ENCODE data around the gene ZNF579. TPM values are rescaled to one million over a fixed set of nuclear protein-coding genes. Genes with fewer than 3 reads are reported as not detected.

ZNF579 gene
- total and polyA plus RNA-seq, 2 of the 13 experiments (the other 11 are each of a cell fraction or from before 2014, with no cell fraction given) = 2.1 to 2.9 TPM

GRCh38 chr19:55620410-55621204 is 40.0 kb upstream of the ZNF579 start:
- FAIRE-seq (no peak), DNase-seq (ENCODE audit: low spot score) (no peak), ATAC-seq (no peak)
- no peaks in the 10 kb centered on the region for H3K27me3 ChIP-seq (ENCODE audit: control insufficient read depth in 1 of 2, insufficient read depth in 2 of 2, low read length in 2 of 2)
- in situ Hi-C loops (cut with HindIII; ENCODE audit: extremely low pct_ligation_motif_present, low pct_unique_long_range_greater_than_20kb) (no loop called here), intact Hi-C loops (cut with micrococcal nuclease; ENCODE audit: unreplicated experiment) (no loop called here)
- no peaks in the 10 kb centered on the region for H3K9me3 ChIP-seq (ENCODE audit: low read length)
- H3K36me3 ChIP-seq (replicated peaks in 1 of 2; ENCODE audit: control insufficient read depth in 1 of 2, insufficient read depth in 2 of 2, low read length in 2 of 2) = peaks cover 2 to 5% of the 10 kb centered on the region in 2 experiments; a peak in 1 of 5 replicates
- TF ChIP-seq PAF1 (CRISPR knock-in tag; IDR thresholded peaks at IDR 0.05) (peak; percentile 39; the same call in 1 of the 2 replicates), POLR2G (IDR thresholded peaks at IDR 0.05; ENCODE audit: low read depth, low read length) (peak; percentile 50; the same call in 1 of the 2 replicates), GFI1 (CRISPR knock-in tag; IDR thresholded peaks at IDR 0.05; ENCODE audit: borderline replicate concordance) (no peak), NFE2L1 (CRISPR knock-in tag; IDR thresholded peaks at IDR 0.05; ENCODE audit: borderline replicate concordance) (no peak), SNAPC5 (CRISPR knock-in tag; IDR thresholded peaks at IDR 0.05; ENCODE audit: borderline replicate concordance) (no peak), ZC3H13 (CRISPR knock-in tag; IDR thresholded peaks at IDR 0.05) (peak; percentile 45; the same call in 1 of the 2 replicates)
- H3K79me2 ChIP-seq (ENCODE audit: insufficient read depth, low read length) = peaks cover 4% of the 10 kb centered on the region
- ChIA-PET CTCF (ENCODE audit: low intra/inter-chr PET ratio, low total read pairs) (no interaction called here), POLR2A (interaction anchor here (1.9 kb wide), 1 partner anchor 14 kb away, joined by 6 read pairs; no protein-coding TSS in a partner anchor)
- H3K27ac ChIP-seq (ENCODE audit: extremely low read length, insufficient read depth, low read length) = no peak overlapping the region
- peaks cover 31% of the 10 kb centered on the region for H3K4me1 ChIP-seq (ENCODE audit: insufficient read depth, low read length)
- 95% methylated on average over 11 of the region's 12 CpGs for WGBS (ENCODE audit: low lambda C conversion rate)
- H3K4me3 ChIP-seq (replicated peaks in 1 of 3; ENCODE audit: insufficient read depth in 1 of 3, low read depth in 2 of 3, low read length in 3 of 3) = no peak overlapping the region
- H4K20me1 ChIP-seq (ENCODE audit: insufficient read depth, low read length) = peaks cover 14% of the 10 kb centered on the region; the same call in 1 of the 2 replicates
- H2AFZ ChIP-seq (ENCODE audit: low read length) = no peak overlapping the region
- BruUV-seq (replicated peaks) = no TSS peak
- H3K4me2 ChIP-seq (ENCODE audit: low read depth, low read length) = no peak overlapping the region
- H3K9ac ChIP-seq (ENCODE audit: insufficient read depth, low read depth, low read length) = no peak overlapping the region

GRCh38 chr19:55619286-55619685 is 38.6 kb upstream of the ZNF579 start:
- in situ Hi-C loops (cut with HindIII; ENCODE audit: extremely low pct_ligation_motif_present, low pct_unique_long_range_greater_than_20kb) = no loop called here
- FAIRE-seq = no peak
- DNase-seq (ENCODE audit: low spot score) = no peak
- no peak overlapping the region for H3K27ac ChIP-seq (ENCODE audit: extremely low read length, insufficient read depth, low read length)
- H3K79me2 ChIP-seq (ENCODE audit: insufficient read depth, low read length) = peaks cover 4% of the 10 kb centered on the region
- peak; percentile 36; the same call in 1 of the 2 replicates for TF ChIP-seq POLR2G (IDR thresholded peaks at IDR 0.05; ENCODE audit: low read depth, low read length)
- no peak for TF ChIP-seq ZNF484 (CRISPR knock-in tag; IDR thresholded peaks at IDR 0.05; ENCODE audit: borderline replicate concordance, low read depth)
- no peak for TF ChIP-seq ZNF296 (CRISPR knock-in tag; conservative IDR thresholded peaks at IDR 0.05)
- H3K27me3 ChIP-seq (ENCODE audit: control insufficient read depth in 1 of 2, insufficient read depth in 2 of 2, low read length in 2 of 2) = no peaks in the 10 kb centered on the region
- no peak overlapping the region for H3K9ac ChIP-seq (ENCODE audit: insufficient read depth, low read depth, low read length)
- intact Hi-C loops (cut with micrococcal nuclease; ENCODE audit: unreplicated experiment) = no loop called here
- peaks cover 2 to 5% of the 10 kb centered on the region in 2 experiments; a peak in 1 of 5 replicates for H3K36me3 ChIP-seq (replicated peaks in 1 of 2; ENCODE audit: control insufficient read depth in 1 of 2, insufficient read depth in 2 of 2, low read length in 2 of 2)
- no peaks in the 10 kb centered on the region for H3K9me3 ChIP-seq (ENCODE audit: low read length)
- ChIA-PET CTCF (ENCODE audit: low intra/inter-chr PET ratio, low total read pairs) (no interaction called here), POLR2A (interaction anchor here (1.9 kb wide), 1 partner anchor 13 kb away, joined by 6 read pairs; no protein-coding TSS in a partner anchor)
- peaks cover 25% of the 10 kb centered on the region for H3K4me1 ChIP-seq (ENCODE audit: insufficient read depth, low read length)
- H4K20me1 ChIP-seq (ENCODE audit: insufficient read depth, low read length) = peaks cover 14% of the 10 kb centered on the region; the same call in 1 of the 2 replicates
- H3K4me3 ChIP-seq (replicated peaks in 1 of 3; ENCODE audit: insufficient read depth in 1 of 3, low read depth in 2 of 3, low read length in 3 of 3) = no peak overlapping the region
- no peak for ATAC-seq
- 92% methylated on average over 3 of the region's 3 CpGs for WGBS (ENCODE audit: low lambda C conversion rate)
- no peak overlapping the region for H2AFZ ChIP-seq (ENCODE audit: low read length)
- TSS peak; percentile 44 for BruUV-seq (replicated peaks)
- no peak overlapping the region for H3K4me2 ChIP-seq (ENCODE audit: low read depth, low read length)
